ENCODE measurements around the gene ZNF512B.

- TF ChIP-seq EZH2 (IDR thresholded peaks at IDR 0.05; ENCODE audit: borderline replicate concordance, low read length) (no peak), CTCF (conservative IDR thresholded peaks at IDR 0.05 in 1 of 2, IDR thresholded peaks at IDR 0.05 in 1 of 2; ENCODE audit: extremely low read depth in 1 of 2, insufficient read depth in 1 of 2, low read depth in 1 of 2, low read length in 2 of 2) (no peak)
These were observed 45.5 kb downstream of the ZNF512B start for GRCh38 chr20:63924241-63924640.
